ENCODE data around the gene MDC1. TPM values are rescaled to one million over a fixed set of nuclear protein-coding genes. Genes with fewer than 3 reads are reported as not detected.
"Not testable (repeated sequence)": the region's sequence is repeated elsewhere in the genome, so short reads cannot be mapped to it uniquely, and the experiment has no call there.

Gene MDC1
- total and polyA plus RNA-seq, 4 experiments from 2014 or later = 9.8 to 73.5 (median 60.7) TPM; not detected in 1

DNA sequence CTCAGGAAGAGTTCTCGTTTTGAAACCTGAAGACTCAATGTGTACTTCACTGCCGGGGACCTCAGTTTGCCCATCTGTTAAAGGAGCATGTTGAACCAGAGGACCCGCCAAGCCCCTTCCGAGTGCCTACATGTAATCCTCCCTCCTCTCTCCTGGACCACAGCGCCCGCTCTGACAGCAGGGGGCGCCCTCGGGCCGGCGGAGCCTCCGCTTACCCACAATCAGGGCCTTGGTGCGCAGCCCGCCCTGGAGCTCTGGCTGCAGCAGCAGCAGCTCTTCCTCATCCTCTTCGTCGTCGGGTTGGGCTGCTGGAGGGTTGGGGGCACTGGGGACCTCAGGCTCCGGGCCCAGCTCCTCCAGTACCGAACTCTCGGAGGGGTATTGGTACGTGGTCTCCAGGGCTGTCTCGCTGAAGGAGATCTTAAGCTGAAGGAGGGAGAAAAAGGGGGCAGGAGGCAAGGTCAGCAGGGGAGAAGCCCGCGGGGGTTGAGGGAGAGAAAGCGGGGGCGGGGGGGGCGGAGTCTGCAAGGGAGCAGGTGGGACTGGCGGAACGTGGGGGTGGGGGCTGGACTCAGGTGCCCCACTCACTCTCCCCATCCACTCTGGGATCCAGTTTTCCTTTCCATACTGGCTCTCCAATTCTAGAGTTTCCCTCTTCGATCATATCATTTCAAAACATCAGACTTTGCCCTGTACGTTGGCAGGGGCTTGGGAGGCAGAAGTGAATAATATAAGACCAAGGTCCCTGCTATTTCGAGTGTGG lies 37.9 kb downstream of the MDC1 start:
- H3K9me3 ChIP-seq (ENCODE audit: control insufficient read depth in 1 of 2, low read length in 2 of 2) = no peaks in the 10 kb centered on the region
- H3K36me3 ChIP-seq (ENCODE audit: insufficient read depth, low read length) = peaks cover 32% of the 10 kb centered on the region
- Mint-ChIP-seq H3K27ac (peak overlapping the region; percentile 88 to 99 (median 91)), H3K9me3 (peaks cover 0 to 1% (median 0%) of the 10 kb centered on the region in 8 donors), H3K4me1 (peaks cover 17 to 57% (median 34%) of the 10 kb centered on the region in 4 donors), H3K36me3 (peaks cover 56 to 59% of the 10 kb centered on the region in 2 donors), H3K4me3 (peak overlapping the region; percentile 97 to 100 (median 99)), H3K27me3 (no peaks in the 10 kb centered on the region)
- H3K4me3 ChIP-seq (ENCODE audit: low read length in 2 of 2) = peak overlapping the region; percentile 70 to 93
- peaks cover 38% of the 10 kb centered on the region for H3K4me1 ChIP-seq (ENCODE audit: insufficient read depth, low read length)
- no peaks in the 10 kb centered on the region for H3K27me3 ChIP-seq (ENCODE audit: insufficient read depth, low read length)
- CTCF ChIA-PET (ENCODE audit: partially characterized antibody) = interaction anchor here (0.7 to 19.9 kb wide), 32 partner anchors 9 to 408 kb away, joined by 3 to 865 read pairs (median 4); partner anchors contain the start of genes MDC1, MRPS18B, NRM and TUBB
- POLR2A ChIA-PET (ENCODE audit: partially characterized antibody) = interaction anchor here (0.7 to 29.9 kb wide), 11 partner anchors 31 to 200 kb away, joined by 3 to 1474 read pairs (median 4); partner anchors contain the start of genes ATAT1, FLOT1, MDC1 and MRPS18B
- intact Hi-C loops (cut with micrococcal nuclease) = loop anchor here (1.0 kb wide), 3 partner anchors 43 to 408 kb away; no protein-coding TSS in a partner anchor
- peak overlapping the region; percentile 94 for H3K27ac ChIP-seq (ENCODE audit: low read depth, low read length)
- peak; percentile 87 to 92 (median 89) for DNase-seq

DNA sequence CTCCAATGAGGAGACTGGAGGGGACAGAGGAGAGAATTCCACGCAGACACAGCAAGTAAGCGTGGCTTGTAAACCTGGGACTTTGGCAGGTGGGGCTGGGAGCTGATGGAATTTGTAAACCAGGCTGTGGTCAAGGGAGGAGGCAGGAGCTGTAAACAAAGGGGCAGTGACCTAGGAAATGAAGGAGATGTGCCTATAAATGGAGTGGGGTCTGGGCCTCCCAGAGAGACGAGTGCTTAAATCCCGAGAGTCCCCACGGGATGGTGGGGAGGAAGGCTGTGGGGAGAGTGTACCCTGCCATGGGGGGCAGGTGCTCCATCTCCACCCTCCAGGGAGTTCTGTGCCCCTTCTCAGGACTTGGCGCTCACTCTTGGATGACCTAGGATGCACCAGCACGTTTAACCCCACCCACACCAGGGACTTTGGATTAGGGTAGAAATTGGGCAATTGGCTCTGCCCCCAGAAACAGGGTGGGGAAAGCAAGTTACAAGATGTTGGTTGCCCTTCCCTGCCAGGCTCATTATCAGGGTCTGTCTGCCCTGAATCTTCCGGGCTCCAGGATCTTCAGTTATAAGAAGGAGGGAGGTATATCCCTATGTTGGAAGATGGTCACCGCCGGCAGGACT lies 40.3 kb downstream of the MDC1 start:
- Mint-ChIP-seq H3K27ac (peak overlapping the region in 5 of 7 donors; percentile 12 to 87 (median 74)), H3K4me3 (peak overlapping the region in 5 of 8 donors; percentile 5 to 66 (median 22)), H3K36me3 (peaks cover 39 to 52% of the 10 kb centered on the region in 2 donors), H3K27me3 (no peaks in the 10 kb centered on the region), H3K9me3 (peaks cover 0 to 3% (median 0%) of the 10 kb centered on the region in 8 donors), H3K4me1 (peaks cover 22 to 61% (median 40%) of the 10 kb centered on the region in 4 donors)
- Histone ChIP-seq H3K27ac (ENCODE audit: low read depth, low read length) (no peak overlapping the region), H3K27me3 (ENCODE audit: insufficient read depth, low read length) (no peaks in the 10 kb centered on the region), H3K36me3 (ENCODE audit: insufficient read depth, low read length) (peaks cover 32% of the 10 kb centered on the region), H3K4me3 (ENCODE audit: low read length in 2 of 2) (no peak overlapping the region), H3K4me1 (ENCODE audit: insufficient read depth, low read length) (peaks cover 40% of the 10 kb centered on the region), H3K9me3 (ENCODE audit: control insufficient read depth in 1 of 2, low read length in 2 of 2) (no peaks in the 10 kb centered on the region)
- POLR2A ChIA-PET (ENCODE audit: partially characterized antibody) = interaction anchor here (29.9 kb wide), 1 partner anchor 33 kb away, joined by 1474 read pairs; the partner anchor contains the start of genes MDC1, NRM and TUBB
- intact Hi-C loops (cut with micrococcal nuclease) = no loop called here
- no peak for DNase-seq
- CTCF ChIA-PET (ENCODE audit: partially characterized antibody) = interaction anchor here (3.4 to 19.9 kb wide), 3 partner anchors 50 to 194 kb away, joined by 13 to 865 read pairs (median 71); partner anchors contain the start of genes MDC1 and TUBB

DNA sequence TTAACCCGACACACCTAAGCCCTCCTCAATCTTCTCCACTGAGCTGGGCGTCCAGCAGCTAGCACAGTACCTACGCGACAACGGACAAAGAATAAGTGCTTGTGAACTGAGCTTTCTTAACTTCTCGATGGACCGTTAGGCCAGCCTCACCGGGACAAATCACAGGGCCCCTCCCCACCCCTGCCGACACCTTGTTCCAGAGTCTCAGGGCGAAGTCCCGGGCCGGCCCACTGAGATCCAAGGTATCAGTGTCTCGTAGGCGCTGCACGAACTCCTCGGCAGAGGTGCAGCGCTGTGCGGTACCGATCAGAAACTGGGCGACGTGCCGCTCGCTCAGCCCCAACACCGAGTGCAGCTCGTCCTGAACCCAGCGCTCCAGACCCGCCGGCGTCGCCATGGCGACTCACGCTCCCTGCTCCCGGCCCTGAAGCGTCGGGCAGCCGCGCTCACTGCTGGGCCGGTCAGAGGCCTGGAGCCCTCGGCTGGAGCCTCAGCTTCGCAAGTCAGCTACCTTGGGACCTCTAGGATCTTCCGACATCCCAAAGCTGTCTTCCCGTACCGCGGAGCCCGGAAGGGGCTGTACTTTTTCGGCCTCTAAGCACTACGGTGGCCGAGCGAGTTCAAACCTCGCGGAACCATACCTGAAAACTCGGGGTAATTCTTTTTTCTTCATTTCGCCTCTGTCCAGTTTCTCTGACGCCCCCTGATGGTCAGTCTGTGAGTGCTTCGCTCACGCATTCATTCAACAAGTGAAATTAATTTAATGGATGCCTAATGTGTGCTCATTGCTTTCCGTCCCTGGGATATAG lies 44.4 kb downstream of the MDC1 start, which contains the start of gene DHX16:
Gene DHX16 (minus strand): TSS at position 562 of the 809 bp plus-strand sequence. CDS start 165 bp downstream, at position 397.
- H3K4me3 ChIP-seq (ENCODE audit: low read length in 2 of 2) = peak within 1 kb of the TSS; percentile 89 to 95
- H3K4me1 ChIP-seq (ENCODE audit: insufficient read depth, low read length) = peaks cover 20% of the 10 kb centered on the region
- ChIA-PET POLR2A (ENCODE audit: partially characterized antibody) (interaction anchor here (0.7 to 29.9 kb wide), 22 partner anchors 8 to 346 kb away, joined by 3 to 1474 read pairs (median 4); partner anchors contain the start of genes ABCF1, ATAT1, C6orf136 and MDC1), CTCF (ENCODE audit: partially characterized antibody) (interaction anchor here (0.9 to 19.9 kb wide), 17 partner anchors 9 to 190 kb away, joined by 3 to 865 read pairs (median 4); partner anchors contain the start of genes MDC1 and TUBB)
- DNase-seq = peak; percentile 84 to 89 (median 87)
- peaks cover 0 to 2% (median 0%) of the 10 kb centered on the region in 8 donors for H3K9me3 Mint-ChIP-seq
- H3K9me3 ChIP-seq (ENCODE audit: control insufficient read depth in 1 of 2, low read length in 2 of 2) = no peaks in the 10 kb centered on the region
- no peaks in the 10 kb centered on the region for H3K27me3 ChIP-seq (ENCODE audit: insufficient read depth, low read length)
- H3K27me3 Mint-ChIP-seq = no peaks in the 10 kb centered on the region
- peak within 1 kb of the TSS; percentile 69 to 97 (median 94) for H3K27ac Mint-ChIP-seq
- H3K4me1 Mint-ChIP-seq = peaks cover 19 to 51% (median 35%) of the 10 kb centered on the region in 4 donors
- intact Hi-C loops (cut with micrococcal nuclease) = loop anchor here (1.0 kb wide), 8 partner anchors 10 to 219 kb away; partner anchors contain the start of genes ATAT1, C6orf136, GNL1 and MRPS18B
- peak within 1 kb of the TSS; percentile 77 for H3K27ac ChIP-seq (ENCODE audit: low read depth, low read length)
- H3K36me3 Mint-ChIP-seq = peaks cover 38 to 50% of the 10 kb centered on the region in 2 donors
- H3K4me3 Mint-ChIP-seq = peak within 1 kb of the TSS; percentile 80 to 94 (median 90)
- H3K36me3 ChIP-seq (ENCODE audit: insufficient read depth, low read length) = peaks cover 26% of the 10 kb centered on the region

DNA sequence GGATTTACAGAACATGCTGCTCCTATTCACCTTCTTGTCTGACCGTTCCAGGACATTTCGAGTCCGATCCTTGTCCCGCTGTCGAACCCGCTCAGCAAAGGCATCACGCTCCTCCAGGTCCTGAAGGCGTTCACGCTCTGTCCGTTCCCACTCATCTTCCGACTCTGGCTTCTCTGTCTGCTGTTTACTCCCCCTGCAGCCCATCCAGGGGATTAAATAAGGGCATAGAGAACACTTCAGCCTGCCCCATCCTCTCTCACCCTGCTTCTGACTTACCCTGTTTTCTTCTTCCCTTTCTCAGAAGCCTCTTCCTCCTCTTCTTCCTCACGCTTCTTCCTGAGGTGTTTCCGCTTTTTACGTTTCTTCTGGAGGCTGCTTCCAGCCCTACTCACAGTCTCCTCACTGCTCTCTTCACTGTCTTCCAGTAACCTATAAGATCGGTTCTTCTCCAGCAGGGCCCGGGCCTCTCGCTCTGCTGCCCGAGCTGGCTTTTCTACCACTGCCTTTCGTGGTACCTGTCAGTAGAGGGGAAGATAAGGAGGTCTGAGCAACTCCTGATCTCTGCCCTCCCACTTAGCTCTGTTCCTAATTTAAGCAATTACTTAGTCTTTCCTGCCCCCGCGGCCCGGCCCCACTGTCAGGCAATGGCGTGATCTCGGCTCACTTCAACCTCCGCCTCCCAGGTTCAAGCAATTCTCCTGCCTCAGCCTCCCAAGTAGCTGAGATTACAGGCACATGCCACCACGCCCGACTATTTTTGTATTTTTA lies 46.1 kb downstream of the MDC1 start:
- H3K4me3 Mint-ChIP-seq = peak overlapping the region; percentile 36 to 86 (median 78)
- peaks cover 22 to 43% (median 31%) of the 10 kb centered on the region in 4 donors for H3K4me1 Mint-ChIP-seq
- Histone ChIP-seq H3K36me3 (ENCODE audit: insufficient read depth, low read length) (peaks cover 14% of the 10 kb centered on the region), H3K27ac (ENCODE audit: low read depth, low read length) (no peak overlapping the region), H3K9me3 (ENCODE audit: control insufficient read depth in 1 of 2, low read length in 2 of 2) (no peaks in the 10 kb centered on the region), H3K27me3 (ENCODE audit: insufficient read depth, low read length) (no peaks in the 10 kb centered on the region), H3K4me1 (ENCODE audit: insufficient read depth, low read length) (peaks cover 16% of the 10 kb centered on the region), H3K4me3 (ENCODE audit: low read length in 2 of 2) (no peak overlapping the region)
- intact Hi-C loops (cut with micrococcal nuclease) = no loop called here
- peaks cover 29 to 50% of the 10 kb centered on the region in 2 donors for H3K36me3 Mint-ChIP-seq
- ChIA-PET POLR2A (ENCODE audit: partially characterized antibody) (interaction anchor here (0.5 to 29.9 kb wide), 4 partner anchors 11 to 56 kb away, joined by 3 to 1474 read pairs (median 20); partner anchors contain the start of genes MDC1, MRPS18B, NRM and PPP1R10), CTCF (ENCODE audit: partially characterized antibody) (interaction anchor here (2.4 to 19.9 kb wide), 3 partner anchors 56 to 188 kb away, joined by 7 to 865 read pairs (median 71); partner anchors contain the start of genes MDC1 and TUBB)
- DNase-seq = no peak
- H3K9me3 Mint-ChIP-seq = peaks cover 0 to 2% (median 0%) of the 10 kb centered on the region in 8 donors
- no peaks in the 10 kb centered on the region for H3K27me3 Mint-ChIP-seq
- H3K27ac Mint-ChIP-seq = peak overlapping the region in 6 of 7 donors; percentile 74 to 97 (median 80)

DNA sequence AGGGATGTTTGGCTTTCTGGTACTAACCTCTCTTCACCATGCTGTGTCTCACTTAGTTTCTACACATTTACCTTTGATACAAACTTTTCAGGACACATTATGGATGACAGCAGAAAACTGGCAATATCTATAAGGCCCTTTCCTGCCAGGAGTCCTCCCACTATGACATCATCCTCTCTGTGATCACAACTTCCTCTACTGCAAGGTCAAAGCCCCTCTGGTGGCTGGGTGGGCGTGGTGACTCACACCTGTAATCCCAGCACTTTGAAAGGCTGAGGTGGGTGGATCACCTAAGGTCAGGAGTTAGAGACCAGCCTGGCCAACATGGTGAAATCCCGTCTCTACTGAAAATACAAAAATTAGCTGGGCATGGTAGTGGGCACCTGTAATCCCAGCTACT lies 50.8 kb downstream of the MDC1 start:
- H3K9me3 ChIP-seq (ENCODE audit: control insufficient read depth in 1 of 2, low read length in 2 of 2); H3K27me3 ChIP-seq (ENCODE audit: insufficient read depth, low read length); intact Hi-C loops (cut with micrococcal nuclease); H3K4me3 ChIP-seq (ENCODE audit: low read length in 2 of 2); DNase-seq; H3K4me3 Mint-ChIP-seq; POLR2A ChIA-PET (ENCODE audit: partially characterized antibody); H3K4me1 ChIP-seq (ENCODE audit: insufficient read depth, low read length); H3K27me3 Mint-ChIP-seq; H3K9me3 Mint-ChIP-seq; H3K27ac ChIP-seq (ENCODE audit: low read depth, low read length): not testable (repeated sequence)
- Mint-ChIP-seq H3K4me1 (peaks cover 15 to 23% (median 19%) of the 10 kb centered on the region in 4 donors), H3K27ac (peak overlapping the region in 1 of 7 donors; percentile 2), H3K36me3 (peaks cover 50 to 75% of the 10 kb centered on the region in 2 donors)
- CTCF ChIA-PET (ENCODE audit: partially characterized antibody) = interaction anchor here (1.0 to 19.9 kb wide), 2 partner anchors 61 to 121 kb away, joined by 3 to 865 read pairs; partner anchors contain the start of genes MDC1 and TUBB
- peaks cover 54% of the 10 kb centered on the region for H3K36me3 ChIP-seq (ENCODE audit: insufficient read depth, low read length)

Measured in CD4-positive, alpha-beta memory T cell (primary cell).